ENCODE measurements around the gene LGALS3BP. TPM values are rescaled to one million over a fixed set of nuclear protein-coding genes. Genes with fewer than 3 reads are reported as not detected.
"Not testable (repeated sequence)": the region's sequence is repeated elsewhere in the genome, so short reads cannot be mapped to it uniquely, and the experiment has no call there.

Gene LGALS3BP
- total and polyA plus RNA-seq, 2 of the 4 experiments (the other 2 are of a cell fraction), result 33.7 to 273 TPM

GRCh38 chr17:78945455-78945854 lies 34.3 kb downstream of the LGALS3BP start:
- H3K18ac ChIP-seq (ENCODE audit: low read depth, low read length); H3K27ac ChIP-seq (ENCODE audit: insufficient read depth, low read length); H2BK20ac ChIP-seq (ENCODE audit: low read depth, low read length); H4K8ac ChIP-seq (ENCODE audit: low read depth in 2 of 2, low read length in 2 of 2); H4K91ac ChIP-seq (ENCODE audit: insufficient read depth, low read depth, low read length); H3K4ac ChIP-seq (ENCODE audit: low read depth, low read length); H4K20me1 ChIP-seq (ENCODE audit: insufficient read depth, low read length); H3K79me1 ChIP-seq (ENCODE audit: low read depth in 1 of 2, low read length in 2 of 2); intact Hi-C loops (cut with micrococcal nuclease); H4K5ac ChIP-seq (ENCODE audit: low read depth, low read length); ATAC-seq (ENCODE audit: low read depth); H2BK15ac ChIP-seq (ENCODE audit: low read depth, low read length); H2BK5ac ChIP-seq (ENCODE audit: low read depth, low read length, poor library complexity, severe bottlenecking); BruUV-seq (replicated peaks); H2AK9ac ChIP-seq (replicated peaks; ENCODE audit: low read depth, low read length, poor library complexity); H3K56ac ChIP-seq (ENCODE audit: extremely low read depth, insufficient read depth, low read length); H2AK5ac ChIP-seq (ENCODE audit: low read depth, low read length); H2BK120ac ChIP-seq (ENCODE audit: low read depth, low read length); H3K27me3 ChIP-seq (ENCODE audit: control insufficient read depth, insufficient read depth, low read length); POLR2A ChIA-PET (ENCODE audit: unreplicated experiment); in situ Hi-C loops (cut with MboI; ENCODE audit: low sequenced_read_pairs); H3K9me1 ChIP-seq (ENCODE audit: insufficient read depth, low read length); H3K14ac ChIP-seq (replicated peaks; ENCODE audit: low read depth, low read length); H3K9ac ChIP-seq (ENCODE audit: low read depth, low read length); H3K4me3 ChIP-seq (ENCODE audit: insufficient read depth, low read depth, low read length); DNase-seq; H3K9me3 ChIP-seq (ENCODE audit: control insufficient read depth, insufficient read depth, low read length); H3K4me1 ChIP-seq (ENCODE audit: control insufficient read depth, insufficient read depth, low read length); dilution Hi-C loops (cut with HindIII; ENCODE audit: low sequenced_read_pairs, unreplicated experiment); CTCF ChIA-PET; H3K4me2 ChIP-seq (ENCODE audit: low read depth, low read length); H3K36me3 ChIP-seq (ENCODE audit: control insufficient read depth, insufficient read depth, low read length); H2AFZ ChIP-seq (replicated peaks; ENCODE audit: low read length, poor library complexity); H3K23ac ChIP-seq (ENCODE audit: low read depth, low read length): not testable (repeated sequence)
- 95% methylated on average over 8 of the region's 12 CpGs; no CpG with 5 or more reads in 1 of the 2 experiments for WGBS, 2 experiments (ENCODE audit: extremely low coverage in 2 of 2, insufficient read length in 1 of 2)
